Neural progenitor cell (in vitro differentiated cells): ENCODE results near the gene EPHB2.

ENCODE experiments used
- EZH2 ChIP-seq: fragments of 200-600 bp; sonication (generic); IDR thresholded peaks from 2 replicates; pipeline ENCODE4 v1.6.1; 2017; ENCODE audit warnings: antibody characterized with exemption, mild to moderate bottlenecking, moderate library complexity
- TF ChIP-seq, protein P1 (sequence below): fragments of 200-600 bp; sonication (generic); IDR thresholded peaks from 2 replicates; pipeline ENCODE4 v1.5.1; 2017; ENCODE audit warnings: antibody characterized with exemption, mild to moderate bottlenecking

- TF ChIP-seq, protein P1, sequence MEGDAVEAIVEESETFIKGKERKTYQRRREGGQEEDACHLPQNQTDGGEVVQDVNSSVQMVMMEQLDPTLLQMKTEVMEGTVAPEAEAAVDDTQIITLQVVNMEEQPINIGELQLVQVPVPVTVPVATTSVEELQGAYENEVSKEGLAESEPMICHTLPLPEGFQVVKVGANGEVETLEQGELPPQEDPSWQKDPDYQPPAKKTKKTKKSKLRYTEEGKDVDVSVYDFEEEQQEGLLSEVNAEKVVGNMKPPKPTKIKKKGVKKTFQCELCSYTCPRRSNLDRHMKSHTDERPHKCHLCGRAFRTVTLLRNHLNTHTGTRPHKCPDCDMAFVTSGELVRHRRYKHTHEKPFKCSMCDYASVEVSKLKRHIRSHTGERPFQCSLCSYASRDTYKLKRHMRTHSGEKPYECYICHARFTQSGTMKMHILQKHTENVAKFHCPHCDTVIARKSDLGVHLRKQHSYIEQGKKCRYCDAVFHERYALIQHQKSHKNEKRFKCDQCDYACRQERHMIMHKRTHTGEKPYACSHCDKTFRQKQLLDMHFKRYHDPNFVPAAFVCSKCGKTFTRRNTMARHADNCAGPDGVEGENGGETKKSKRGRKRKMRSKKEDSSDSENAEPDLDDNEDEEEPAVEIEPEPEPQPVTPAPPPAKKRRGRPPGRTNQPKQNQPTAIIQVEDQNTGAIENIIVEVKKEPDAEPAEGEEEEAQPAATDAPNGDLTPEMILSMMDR = no peak
- TF ChIP-seq EZH2 = no peak
These were observed 134.0 kb downstream of the EPHB2 start for GRCh38 chr1:22844621-22845020.
